Natural killer cell (primary cell): ENCODE measurements around the gene ZFP37. TPM values are rescaled to one million over a fixed set of nuclear protein-coding genes. Genes with fewer than 3 reads are reported as not detected.
"Not testable (repeated sequence)": the region's sequence is repeated elsewhere in the genome, so short reads cannot be mapped to it uniquely, and the experiment has no call there.

ENCODE experiments used
- ATAC-seq, 3 donors: fragments of 150-1000 bp in 2 of 3; fragments of 200-7000 bp in 1 of 3; cut with Tn5 transposase; 1 replicate in 1 of 3; 2 replicates in 2 of 3; pipeline ENCODE4 v1.10.0; 2021; ENCODE audit warnings: mild to moderate bottlenecking in 2 of 3, moderate library complexity in 2 of 3
- DNase-seq, 2 donors: peaks; one replicate each; pipeline versions ENCODE4 v3.0.0 to v3.0.0-alpha.2; 2013 to 2021; ENCODE audit warnings: mixed read lengths in 1 of 2
- H3K27ac ChIP-seq: one replicate; pipeline ENCODE4 v1.5.1; 2013; ENCODE audit warnings: mild to moderate bottlenecking, low read length
- H3K27me3 ChIP-seq: one replicate; pipeline ENCODE4 v1.6.1; 2013; ENCODE audit warnings: low read length; ENCODE audit not compliant: control insufficient read depth, insufficient read depth
- H3K36me3 ChIP-seq: one replicate; pipeline ENCODE4 v1.6.1; 2013; ENCODE audit warnings: low read length; ENCODE audit not compliant: control insufficient read depth, insufficient read depth
- H3K4me1 ChIP-seq: one replicate; pipeline ENCODE4 v1.6.1; 2013; ENCODE audit warnings: low read length; ENCODE audit not compliant: control insufficient read depth, insufficient read depth
- H3K4me3 ChIP-seq: one replicate; pipeline ENCODE4 v1.5.1; 2013; ENCODE audit warnings: low read length
- H3K9me3 ChIP-seq: one replicate; pipeline ENCODE4 v1.6.1; 2013; ENCODE audit warnings: low read length; ENCODE audit not compliant: control insufficient read depth, insufficient read depth
- H3K27ac Mint-ChIP-seq, 2 donors: one replicate each; pipeline ENCODE4 v1.8.0; 2022; ENCODE audit warnings: mild to moderate bottlenecking in 2 of 2, mixed read lengths in 2 of 2, moderate library complexity in 1 of 2
- H3K27me3 Mint-ChIP-seq, 2 donors: one replicate each; pipeline ENCODE4 v1.8.0; 2022; ENCODE audit warnings: low read depth in 2 of 2, mixed read lengths in 2 of 2
- H3K36me3 Mint-ChIP-seq: one replicate; pipeline ENCODE4 v1.8.0; 2022; ENCODE audit warnings: mixed read lengths
- H3K4me1 Mint-ChIP-seq, 2 donors: one replicate each; pipeline ENCODE4 v1.8.0; 2022; ENCODE audit warnings: mixed read lengths in 2 of 2
- H3K4me3 Mint-ChIP-seq: one replicate; pipeline ENCODE4 v1.8.0; 2022; ENCODE audit warnings: mild to moderate bottlenecking, moderate library complexity, mixed read lengths
- H3K9me3 Mint-ChIP-seq, 2 donors: one replicate each; pipeline ENCODE4 v1.8.0; 2022; ENCODE audit warnings: mixed read lengths in 2 of 2
- CTCF ChIP-seq: fragments of 200-600 bp; IDR thresholded peaks from one replicate; pipeline ENCODE4 v1.8.0; 2022; ENCODE audit warnings: antibody characterized with exemption
- WGBS: methylation state at CpG from one replicate; pipeline ENCODE4 v1.1.7; 2013; ENCODE audit warnings: missing lambda C conversion rate; ENCODE audit not compliant: insufficient coverage; 5-methylcytosine and 5-hydroxymethylcytosine counted together
- intact Hi-C: fragments of 100-400 bp; cut with micrococcal nuclease; formaldehyde crosslinking; loops from one replicate; pipeline ENCODE4 v1.14.2; 2022
- total RNA-seq, 4 donors: library from RNA; stranded (reverse); fragments of 120-200 nt in 1 of 4; gene quantifications; one replicate each; pipeline versions ENCODE4 v1.2.3 to v1.2.4, GENCODE V29; 2013 to 2022

Gene ZFP37
- total RNA-seq, 3 donors from 2014 or later (not counting 1 experiment from before 2014, with no cell fraction given): 0.89 to 1.7 (median 1.3) TPM

- H3K4me3 Mint-ChIP-seq, H3K36me3 ChIP-seq, H3K4me3 ChIP-seq, H3K27ac ChIP-seq, intact Hi-C loops, H3K27me3 Mint-ChIP-seq, ATAC-seq, H3K4me1 ChIP-seq, H3K9me3 Mint-ChIP-seq, H3K36me3 Mint-ChIP-seq, H3K27ac Mint-ChIP-seq, H3K4me1 Mint-ChIP-seq: not testable (repeated sequence)
- WGBS: 52% methylated on average over 10 of the region's 20 CpGs
- H3K9me3 ChIP-seq: peaks cover 31% of the 10 kb centered on the region
- peak in 1 of 2 donors; percentile 9 for DNase-seq
- H3K27me3 ChIP-seq: peaks cover 15% of the 10 kb centered on the region
These were observed 6.4 kb upstream of the ZFP37 start for GRCh38 chr9:113062932-113063310.

- Histone ChIP-seq H3K27me3 (peaks cover 18% of the 10 kb centered on the region), H3K9me3 (peaks cover 31% of the 10 kb centered on the region)
- H3K27me3 Mint-ChIP-seq, H3K27ac Mint-ChIP-seq, H3K27ac ChIP-seq, H3K36me3 ChIP-seq, H3K36me3 Mint-ChIP-seq, H3K4me3 ChIP-seq, DNase-seq, H3K4me1 Mint-ChIP-seq, H3K4me3 Mint-ChIP-seq, H3K9me3 Mint-ChIP-seq, intact Hi-C loops, H3K4me1 ChIP-seq, ATAC-seq: not testable (repeated sequence)
- 28% methylated on average over 30 of the region's 44 CpGs for whole genome bisulfite sequencing
These were observed 5.9 kb upstream of the ZFP37 start for GRCh38 chr9:113062256-113062931.

GRCh38 chr9:113061072-113061850, 4.7 kb upstream of the ZFP37 start:
- H3K36me3 ChIP-seq, H3K4me1 ChIP-seq, H3K27me3 Mint-ChIP-seq, H3K36me3 Mint-ChIP-seq, intact Hi-C loops, H3K4me3 Mint-ChIP-seq, H3K27ac Mint-ChIP-seq, H3K4me3 ChIP-seq, H3K9me3 Mint-ChIP-seq, H3K27ac ChIP-seq, ATAC-seq, H3K4me1 Mint-ChIP-seq: not testable (repeated sequence)
- DNase-seq: peak in 1 of 2 donors; percentile 3
- H3K9me3 ChIP-seq: peaks cover 33% of the 10 kb centered on the region
- peaks cover 18% of the 10 kb centered on the region for H3K27me3 ChIP-seq
- 13% methylated on average over 18 of the region's 33 CpGs for WGBS

GRCh38 chr9:113059581-113060284, 3.2 kb upstream of the ZFP37 start:
- not testable (repeated sequence) for ATAC-seq, H3K4me3 Mint-ChIP-seq
- 13% methylated on average over 31 of the region's 61 CpGs for WGBS

GRCh38 chr9:113057193-113057592, 669 bp upstream of the ZFP37 start:
- peaks cover 29% of the 10 kb centered on the region for H3K9me3 ChIP-seq
- peaks cover 12% of the 10 kb centered on the region for H3K4me1 ChIP-seq
- Mint-ChIP-seq H3K4me1 (no peaks in the 10 kb centered on the region), H3K27me3 (peaks cover 0 to 7% of the 10 kb centered on the region in 2 donors), H3K36me3 (no peaks in the 10 kb centered on the region), H3K9me3 (no peaks in the 10 kb centered on the region), H3K4me3 (no peak overlapping the region), H3K27ac (no peak overlapping the region)
- no peak overlapping the region for H3K27ac ChIP-seq
- ATAC-seq (peak in 1 of 3 donors; percentile 23), DNase-seq (peak in 1 of 2 donors; percentile 14)
- peak overlapping the region; percentile 82 for H3K4me3 ChIP-seq
- peaks cover 11% of the 10 kb centered on the region for H3K27me3 ChIP-seq
- intact Hi-C loops: no loop called here
- WGBS: 56% methylated on average over 4 of the region's 5 CpGs
- H3K36me3 ChIP-seq: no peaks in the 10 kb centered on the region
- no peak for TF ChIP-seq CTCF

More at GRCh38 chr9:113059581-113060284, 3.2 kb upstream of the ZFP37 start:
- H3K27me3 ChIP-seq: peaks cover 18% of the 10 kb centered on the region
- intact Hi-C loops, H3K36me3 Mint-ChIP-seq, H3K4me1 Mint-ChIP-seq, H3K27ac ChIP-seq, H3K27ac Mint-ChIP-seq, H3K9me3 Mint-ChIP-seq, H3K36me3 ChIP-seq, H3K27me3 Mint-ChIP-seq, H3K4me3 ChIP-seq: not testable (repeated sequence)
- DNase-seq: peak in 1 of 2 donors; percentile 21
- peaks cover 12% of the 10 kb centered on the region for H3K4me1 ChIP-seq
- H3K9me3 ChIP-seq: peaks cover 38% of the 10 kb centered on the region
